NCI-H2081 (cell line): ENCODE data around the gene TMEFF2.

Source experiments
- DNase-seq, 2 experiments: peaks; one replicate each; lab custom pipeline; 2025; lab: John Stamatoyannopoulos, UW

Gene TMEFF2

DNA sequence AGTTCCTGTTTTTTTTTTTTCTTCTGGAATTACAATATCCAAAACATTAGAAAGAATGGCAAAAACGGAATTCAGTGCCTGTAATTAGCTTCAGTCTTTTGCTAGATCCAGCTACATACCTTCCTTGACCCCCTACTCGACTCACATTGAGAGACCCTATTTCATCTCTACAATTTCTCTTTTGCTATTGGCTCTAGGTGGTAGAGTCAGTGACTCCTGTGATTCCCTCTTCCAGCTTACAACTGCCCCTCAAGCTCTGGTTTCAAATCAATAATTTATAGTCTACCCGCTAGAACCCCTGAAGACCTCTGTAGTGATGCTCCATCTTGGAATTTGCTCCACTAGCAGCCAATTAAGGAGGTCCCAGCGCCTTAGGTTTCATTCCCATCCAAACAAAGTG, 125.8 kb downstream of the TMEFF2 start:
- no peak for DNase-seq

DNA sequence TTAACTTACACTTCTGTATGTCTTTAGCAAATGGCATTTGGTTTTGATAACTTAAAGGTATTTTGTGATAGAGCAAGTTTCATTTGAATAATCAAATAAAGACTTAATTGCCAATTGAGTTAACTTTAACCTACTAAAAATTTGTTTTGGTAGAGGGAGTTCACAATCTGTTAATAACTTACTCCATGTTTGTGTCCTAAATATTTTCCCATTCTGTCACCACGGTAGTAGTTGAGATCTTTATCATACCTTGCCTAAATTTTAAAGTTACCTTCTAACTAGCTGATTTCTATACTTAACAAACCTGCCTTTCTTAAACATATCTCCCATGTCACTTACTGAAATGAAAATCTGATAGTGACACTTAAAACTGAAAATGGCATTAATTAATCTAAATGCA, 127.1 kb downstream of the TMEFF2 start:
- DNase-seq: no peak

DNA sequence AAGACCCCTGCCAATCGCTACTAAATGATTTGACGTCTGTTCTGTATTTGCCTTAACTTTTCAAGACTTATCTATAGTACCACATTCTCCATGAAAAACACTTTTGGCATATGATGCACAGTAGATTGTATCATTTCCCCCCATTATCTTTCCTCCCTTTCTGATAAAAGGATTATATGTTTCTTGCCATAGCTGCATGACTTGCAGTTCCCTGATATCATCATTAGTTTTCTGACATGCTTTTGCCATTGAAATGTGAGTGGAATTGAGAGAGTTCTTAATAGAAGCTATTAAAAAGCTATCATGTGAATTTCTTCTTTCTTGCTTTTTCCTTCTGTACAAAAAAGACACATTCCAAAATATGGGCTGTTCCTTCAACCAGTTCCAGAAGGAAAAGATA, 130.3 kb downstream of the TMEFF2 start:
- no peak for DNase-seq

DNA sequence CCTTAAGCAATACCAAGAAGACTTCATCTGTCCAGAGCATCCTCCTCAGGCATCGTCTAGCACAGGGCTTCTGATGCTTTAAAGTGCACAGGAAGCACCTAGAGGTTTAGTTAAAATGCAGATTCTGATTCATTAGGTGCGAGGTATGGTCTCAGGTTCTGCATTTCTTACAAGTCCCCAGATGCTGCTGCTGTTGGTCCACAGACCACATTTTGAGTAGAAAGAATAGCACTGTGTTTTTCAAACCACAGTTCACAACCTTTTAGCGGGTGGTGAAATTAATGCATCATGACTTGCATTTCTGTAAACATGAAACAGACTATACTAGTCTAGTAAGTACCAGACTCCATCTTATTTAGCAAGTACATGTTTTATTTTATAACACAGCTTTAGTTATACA, 134.6 kb downstream of the TMEFF2 start:
- DNase-seq: no peak

DNA sequence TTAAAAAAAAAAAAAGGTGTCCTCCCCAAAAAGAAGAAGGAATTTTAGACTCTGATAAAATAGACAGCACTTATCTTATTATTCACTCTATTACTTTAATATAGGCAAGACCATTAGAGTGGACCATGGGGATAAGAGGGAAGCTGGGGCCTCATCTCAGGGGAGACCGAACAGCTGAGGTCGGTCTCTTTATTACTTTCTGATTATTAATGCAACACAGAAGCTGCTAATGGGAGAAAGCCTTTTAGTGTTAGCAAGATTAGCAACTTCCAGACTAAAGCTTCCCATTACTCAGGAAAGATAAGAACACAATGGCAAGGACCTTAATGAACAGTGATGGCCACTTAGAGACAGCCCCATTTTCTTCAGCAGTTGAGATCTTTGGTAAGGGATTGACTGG, 135.5 kb downstream of the TMEFF2 start:
- no peak for DNase-seq

DNA sequence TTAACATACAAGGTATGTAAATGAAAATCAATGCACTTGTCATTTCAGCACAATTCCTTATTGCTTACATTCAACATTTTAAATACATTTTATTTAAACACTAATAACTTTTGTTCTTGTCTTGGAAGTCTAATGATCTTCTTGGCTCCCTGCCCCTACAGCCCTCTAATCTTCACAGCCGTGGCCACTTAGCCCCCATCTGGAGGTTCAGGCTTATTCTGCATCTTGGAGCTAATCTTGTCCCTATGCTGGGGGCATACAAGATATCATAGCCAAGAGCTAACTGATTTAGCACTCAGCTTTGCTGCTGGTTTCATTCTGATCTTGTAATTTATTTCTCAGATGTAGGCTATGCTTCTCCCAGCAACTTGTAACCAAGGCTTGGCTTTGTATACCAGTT, 140.8 kb downstream of the TMEFF2 start:
- no peak for DNase-seq

DNA sequence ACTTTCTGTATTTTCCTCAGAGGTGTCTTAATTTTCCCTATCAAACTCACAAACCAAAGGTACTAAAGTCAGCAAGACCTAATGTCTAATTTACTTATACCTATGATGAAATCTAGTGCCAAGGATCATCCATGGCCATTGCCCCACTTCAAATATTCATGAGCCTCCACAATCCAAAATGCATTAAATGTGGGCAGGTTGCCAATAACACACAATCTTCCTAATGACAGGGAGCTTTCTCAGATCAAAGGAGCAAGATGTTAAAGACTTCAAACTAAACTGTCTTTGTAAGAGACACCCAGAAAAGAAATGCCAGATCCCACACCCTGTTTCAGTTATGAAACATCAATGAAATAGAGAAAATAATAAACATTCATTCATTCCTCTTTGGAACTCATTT, 143.2 kb downstream of the TMEFF2 start:
- DNase-seq: peak; percentile 6 to 39

DNA sequence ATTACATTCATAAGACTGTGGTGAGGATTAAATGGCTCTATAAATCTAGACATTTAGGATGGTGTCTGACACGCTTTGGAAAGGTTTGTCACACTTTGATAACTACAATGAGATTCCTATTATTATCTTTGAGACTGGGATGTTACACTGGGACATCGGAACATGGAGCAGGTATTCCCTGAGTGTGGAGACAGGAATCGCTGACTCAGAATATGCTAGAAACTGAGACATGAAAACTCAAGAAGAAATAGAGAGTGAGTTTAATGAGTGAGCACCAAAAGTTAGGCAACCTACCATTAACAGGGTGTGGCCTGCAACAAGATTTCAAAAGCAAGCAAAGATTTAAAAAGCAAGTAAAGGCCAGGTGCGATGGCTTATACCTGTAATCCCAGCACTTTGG, 145.4 kb downstream of the TMEFF2 start:
- no peak for DNase-seq

DNA sequence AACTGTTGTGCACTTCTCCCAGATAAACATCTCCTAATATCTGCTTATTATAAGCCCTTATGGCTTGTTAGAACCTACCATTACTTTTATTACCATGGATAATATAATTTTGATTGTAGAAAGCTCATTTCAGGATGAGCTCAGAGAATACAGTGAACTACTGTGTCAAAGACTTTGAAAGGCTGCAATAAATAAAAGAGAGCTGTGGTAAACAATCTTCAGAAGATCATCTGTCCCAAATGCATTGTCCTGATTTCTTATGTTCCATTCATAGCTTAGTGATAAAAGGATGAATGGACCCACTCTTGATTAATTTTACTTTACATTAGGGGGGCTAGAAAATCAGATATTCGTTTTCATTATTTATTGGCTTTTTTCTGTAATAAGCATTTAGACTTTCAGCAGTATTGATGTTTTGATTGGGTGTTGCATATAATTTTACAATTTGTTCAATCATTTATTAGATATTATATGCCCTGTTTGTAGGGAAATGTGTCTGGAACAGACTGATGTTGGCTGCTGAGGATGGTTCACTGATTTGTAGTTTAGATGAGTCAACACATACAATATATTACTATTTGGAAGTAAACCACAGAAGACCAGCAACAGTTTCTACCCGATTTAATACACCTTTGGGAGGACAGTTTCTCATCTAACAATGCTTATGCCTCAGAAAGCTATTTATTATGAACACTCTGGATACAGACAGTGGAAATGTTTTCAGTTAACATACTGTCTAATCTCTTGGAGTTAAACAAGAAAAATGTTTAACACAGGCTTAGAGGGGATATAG, 147.2 kb downstream of the TMEFF2 start:
- DNase-seq: no peak

DNA sequence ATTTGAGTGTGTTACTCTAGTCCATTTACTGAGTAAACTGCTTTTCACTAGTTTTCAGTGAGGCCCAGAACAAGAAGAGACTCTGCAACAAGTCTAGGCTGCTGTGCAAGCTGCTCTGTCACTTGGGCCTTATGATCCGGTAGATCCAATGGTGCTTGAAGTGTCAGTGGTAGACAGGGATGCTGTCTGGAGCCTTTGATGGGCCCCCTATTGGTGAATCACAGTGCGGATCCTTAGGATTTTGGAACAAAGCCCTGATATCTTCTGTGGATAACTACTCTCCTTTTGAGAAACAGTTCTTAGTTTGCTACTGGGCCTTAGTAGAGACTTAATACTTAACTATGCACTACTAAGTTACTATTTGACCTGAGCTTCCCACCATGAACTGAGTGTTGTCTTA, 150.2 kb downstream of the TMEFF2 start:
- no peak for DNase-seq

DNA sequence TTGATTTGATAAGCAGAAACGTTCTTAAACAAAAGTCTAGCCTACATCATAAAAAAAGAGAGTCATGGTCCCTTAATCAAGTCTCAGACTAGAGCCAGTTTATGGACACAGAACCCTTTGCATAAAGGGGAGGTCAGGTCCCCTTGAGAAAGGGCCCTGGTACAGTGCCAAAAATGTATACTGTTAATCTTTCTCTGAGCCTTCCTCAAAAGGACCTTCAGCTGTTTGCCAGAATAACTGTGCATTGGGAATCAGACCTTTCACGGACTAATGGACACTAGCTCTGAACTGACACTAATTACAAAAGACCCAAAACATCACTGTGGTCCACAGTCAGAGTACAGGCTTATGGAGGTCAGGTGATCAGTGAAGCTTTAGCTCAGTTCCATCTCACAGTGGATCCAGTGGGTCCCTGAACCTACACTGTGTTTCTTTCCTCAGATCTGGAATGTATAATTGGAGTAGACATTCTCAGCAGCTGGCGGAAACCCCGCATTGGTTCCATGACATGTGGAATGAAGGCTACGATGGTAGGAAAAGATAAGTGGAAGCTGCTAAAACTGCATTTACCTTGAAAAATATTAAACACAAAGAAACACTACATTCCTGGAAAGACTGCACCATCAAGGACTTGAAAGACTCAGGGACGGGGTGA, 151.4 kb downstream of the TMEFF2 start:
- DNase-seq: no peak

DNA sequence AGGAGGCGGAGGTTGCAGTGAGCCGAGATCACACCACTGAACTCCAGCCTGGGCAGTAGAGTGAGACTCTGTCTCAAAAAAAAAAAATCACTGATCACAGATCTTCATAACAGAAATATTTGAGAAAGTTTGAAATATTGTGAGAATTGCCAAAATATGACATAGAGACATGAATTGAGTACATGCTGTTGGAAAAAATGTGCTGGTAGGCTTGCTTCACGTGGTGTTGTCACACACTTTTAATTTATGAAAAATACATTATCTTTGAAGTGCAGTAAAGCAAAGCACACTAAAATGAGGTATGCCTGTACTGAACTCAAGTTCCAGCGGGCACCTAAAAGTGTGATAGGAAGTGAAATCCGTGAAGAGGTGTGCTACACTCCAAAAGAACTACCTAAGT, 152.6 kb downstream of the TMEFF2 start:
- DNase-seq: no peak

DNA sequence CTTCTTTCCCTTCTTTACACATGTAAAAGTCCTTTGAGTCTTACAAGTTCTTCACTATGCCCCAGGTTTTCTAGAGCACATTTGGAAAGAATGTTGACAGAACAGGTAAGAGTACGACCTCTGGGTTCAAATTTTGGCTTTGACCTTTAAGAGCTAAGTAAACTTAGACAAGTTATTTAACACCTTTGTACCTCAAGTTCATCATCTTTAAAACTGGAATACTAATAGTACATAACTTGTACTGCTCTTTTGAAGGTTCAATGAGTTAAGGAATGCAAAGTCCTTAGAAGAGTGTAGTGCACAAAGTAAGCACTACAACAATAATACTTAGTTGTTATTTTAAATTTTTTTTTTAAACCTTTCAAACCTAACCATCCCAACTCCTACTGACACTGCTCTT, 156.6 kb downstream of the TMEFF2 start:
- DNase-seq: no peak

DNA sequence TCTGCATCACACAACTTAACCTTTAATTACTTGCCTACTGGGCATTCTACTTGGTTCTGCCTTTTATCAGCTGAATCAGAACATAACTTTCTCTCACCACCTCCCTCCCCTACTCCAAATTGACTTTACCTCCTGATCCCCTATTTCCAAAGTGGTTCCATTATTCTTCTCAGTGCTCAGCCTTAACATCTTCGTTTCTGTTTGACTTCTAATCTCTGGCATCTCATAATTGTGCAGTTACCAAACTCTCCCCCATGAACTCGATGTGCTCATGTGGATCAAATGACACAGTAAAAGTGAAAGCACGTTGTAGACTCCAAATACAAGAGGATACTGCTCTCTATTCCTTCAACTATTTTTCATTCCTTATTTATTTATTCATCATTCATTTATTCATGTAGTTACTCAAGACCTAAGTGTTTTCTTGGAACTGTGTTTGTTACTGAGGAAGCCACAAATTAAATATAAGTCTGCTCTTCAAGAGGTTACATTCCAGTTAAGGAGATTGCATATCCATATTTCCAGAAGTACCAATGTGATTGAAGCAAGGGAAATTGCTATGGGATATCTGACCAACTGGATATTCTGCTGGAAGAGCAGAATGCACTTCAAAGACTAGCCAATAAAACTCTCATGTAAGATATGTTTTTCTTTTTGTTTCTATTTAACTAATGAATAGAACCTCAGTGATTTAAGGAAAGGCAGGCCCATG, 158.8 kb downstream of the TMEFF2 start:
- no peak for DNase-seq

DNA sequence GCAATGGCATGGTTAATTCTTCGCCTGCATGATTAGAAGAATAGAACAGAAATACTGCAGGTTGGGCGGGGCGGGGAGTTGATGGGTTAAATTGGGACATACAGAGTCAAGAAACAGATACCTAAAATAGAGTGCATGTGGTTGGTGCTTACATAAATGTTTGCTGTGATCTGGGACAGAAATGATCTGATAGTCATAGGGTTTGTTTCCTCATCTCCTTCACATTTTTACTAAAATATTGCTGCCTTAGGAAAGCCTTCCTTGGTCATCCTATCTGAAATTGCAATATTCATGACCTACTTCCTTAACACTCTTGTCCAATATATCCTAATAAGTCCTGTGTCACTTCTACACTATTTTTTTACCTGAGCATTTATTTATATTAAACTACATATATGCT, 163.9 kb downstream of the TMEFF2 start:
- no peak for DNase-seq

DNA sequence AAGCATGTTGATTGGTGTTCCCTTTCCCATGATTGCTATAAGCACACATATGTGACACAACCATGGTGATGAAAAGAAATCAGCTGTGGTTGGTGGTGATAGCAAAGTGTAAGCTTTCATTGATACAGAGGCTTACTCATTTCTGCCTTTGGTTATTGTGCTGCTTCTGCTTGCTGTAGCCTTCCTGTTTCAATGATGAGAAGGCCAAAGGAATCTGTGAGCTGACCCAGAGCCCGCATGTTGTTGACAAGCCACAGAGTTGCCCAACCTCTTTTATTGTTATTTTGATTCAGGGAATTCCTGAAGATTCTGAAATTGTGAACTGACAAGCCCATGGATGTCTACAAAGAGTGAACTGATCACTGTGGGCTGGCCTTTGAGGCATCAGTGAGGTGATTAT, 164.4 kb downstream of the TMEFF2 start:
- no peak for DNase-seq

DNA sequence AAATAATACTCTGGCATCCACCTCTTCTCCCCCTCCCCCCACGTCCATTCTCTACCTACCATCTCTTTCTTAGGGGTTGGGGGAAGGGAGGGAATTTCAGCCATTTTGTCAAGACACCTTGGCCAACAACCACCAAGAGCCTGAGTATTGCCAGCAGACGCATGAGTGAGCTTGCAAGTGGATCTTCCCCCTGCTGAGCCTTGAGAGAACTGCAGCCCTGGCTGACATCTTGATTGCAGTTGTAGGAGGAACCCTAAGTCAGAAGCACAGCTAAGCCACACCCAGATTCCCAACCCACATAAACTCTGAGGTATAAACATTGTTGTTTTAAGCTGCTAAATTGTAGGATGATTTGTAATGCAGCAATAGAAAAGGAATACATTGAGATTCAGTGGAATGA, 165.6 kb downstream of the TMEFF2 start:
- no peak for DNase-seq

DNA sequence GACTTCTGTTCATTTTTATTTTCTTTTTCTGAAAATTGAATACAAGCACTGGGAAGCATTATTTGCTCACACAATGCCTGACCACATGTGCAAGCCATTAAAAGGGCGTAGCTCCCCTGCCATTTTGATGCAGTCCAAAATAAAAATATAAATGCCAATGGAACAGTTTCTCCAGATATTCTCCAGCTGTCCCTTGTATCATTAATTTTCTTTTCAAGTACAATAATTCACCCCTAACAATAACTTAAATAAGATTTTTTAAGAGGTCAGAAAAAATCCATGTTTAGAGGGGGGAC, 168.0 kb downstream of the TMEFF2 start:
- no peak for DNase-seq

DNA sequence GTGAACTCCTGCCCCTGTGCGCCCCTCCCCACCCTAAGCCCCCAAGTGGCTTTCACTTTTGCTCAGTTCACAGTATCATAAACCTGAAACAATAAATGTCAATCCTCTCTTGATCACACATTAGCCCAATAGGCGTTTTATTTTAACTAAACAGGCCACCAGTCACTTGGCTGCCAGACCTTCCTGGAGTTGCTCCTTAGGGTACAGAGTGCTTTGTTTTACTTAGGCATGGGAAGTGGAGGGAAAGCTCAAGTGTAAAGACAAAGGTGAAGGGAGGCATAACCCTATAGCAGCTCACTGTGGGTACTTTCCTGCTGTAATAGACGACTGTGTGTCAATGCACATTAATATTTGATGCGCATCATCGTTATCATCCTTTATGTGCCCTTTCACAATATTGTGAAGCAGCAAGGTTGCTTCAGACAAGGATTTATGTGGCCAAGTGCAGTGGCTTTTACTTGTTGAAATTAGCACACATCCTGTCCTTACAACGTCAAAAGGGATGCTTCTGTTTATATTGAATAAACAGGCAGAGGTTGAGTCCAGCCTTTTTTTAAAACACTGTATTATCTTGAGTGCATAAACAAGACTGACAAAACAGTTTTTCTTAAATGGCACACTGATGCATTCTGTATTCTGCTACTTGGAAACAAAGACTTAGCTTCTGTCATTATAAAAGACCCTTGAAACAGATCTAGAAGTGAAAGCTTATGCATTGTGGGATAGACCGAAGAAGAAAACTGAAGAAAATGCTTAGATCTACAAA, 168.5 kb downstream of the TMEFF2 start:
- DNase-seq: no peak

DNA sequence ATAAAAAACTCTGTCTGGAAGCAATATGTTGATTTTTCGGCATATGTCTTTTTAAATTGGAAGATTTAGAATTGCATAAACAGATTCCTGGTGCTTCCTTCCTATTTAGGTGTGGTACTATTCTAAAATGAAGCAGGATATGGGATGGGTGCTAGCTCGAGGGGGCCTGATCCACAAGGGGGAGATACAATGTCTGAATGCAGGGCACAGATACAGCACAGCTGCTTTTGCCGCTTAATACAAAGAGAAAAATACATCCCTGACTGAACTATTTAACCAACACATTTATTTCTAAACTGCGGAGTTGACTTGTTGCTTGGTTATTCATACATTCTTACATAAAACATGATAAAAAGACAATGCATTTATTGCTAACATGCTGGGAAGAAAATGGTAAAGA, 169.1 kb downstream of the TMEFF2 start:
- DNase-seq: no peak

DNA sequence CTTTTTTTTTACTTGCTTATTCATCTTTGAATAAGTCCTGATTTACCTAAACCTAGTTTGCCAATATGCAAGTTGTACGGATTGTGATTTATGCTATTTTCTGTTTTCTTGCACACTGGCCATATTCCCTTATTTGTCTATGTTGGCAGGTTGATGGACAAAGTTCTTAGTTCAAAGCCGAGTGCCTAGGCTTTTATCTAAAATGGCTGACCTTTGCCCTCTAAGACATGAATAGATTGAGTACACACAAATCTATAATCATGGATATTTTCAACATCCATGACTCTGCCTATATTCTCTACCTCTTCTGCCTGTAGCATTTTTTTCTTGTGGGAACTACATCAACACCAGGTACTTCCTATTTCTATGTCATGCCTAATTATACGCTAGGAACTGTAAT, 171.7 kb downstream of the TMEFF2 start:
- DNase-seq: no peak

DNA sequence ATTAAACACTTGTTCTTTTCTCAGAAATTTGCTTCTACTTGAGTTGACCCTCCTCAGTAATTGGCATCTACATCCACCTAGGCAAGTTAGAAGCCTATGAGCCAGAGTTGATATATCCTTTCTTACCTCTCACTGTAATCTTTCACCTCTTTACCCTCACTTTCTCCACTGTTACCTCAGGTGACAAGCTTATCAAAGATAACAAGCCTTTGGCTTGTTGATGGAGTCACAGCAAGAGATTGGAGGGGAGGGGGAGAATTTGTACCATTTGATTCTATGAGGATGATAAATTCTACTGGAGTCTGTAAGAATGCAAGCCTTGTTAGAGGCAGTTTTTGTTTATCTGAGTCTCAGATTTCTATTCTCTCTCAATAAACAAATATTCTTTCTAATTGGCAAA, 176.9 kb downstream of the TMEFF2 start:
- no peak for DNase-seq

DNA sequence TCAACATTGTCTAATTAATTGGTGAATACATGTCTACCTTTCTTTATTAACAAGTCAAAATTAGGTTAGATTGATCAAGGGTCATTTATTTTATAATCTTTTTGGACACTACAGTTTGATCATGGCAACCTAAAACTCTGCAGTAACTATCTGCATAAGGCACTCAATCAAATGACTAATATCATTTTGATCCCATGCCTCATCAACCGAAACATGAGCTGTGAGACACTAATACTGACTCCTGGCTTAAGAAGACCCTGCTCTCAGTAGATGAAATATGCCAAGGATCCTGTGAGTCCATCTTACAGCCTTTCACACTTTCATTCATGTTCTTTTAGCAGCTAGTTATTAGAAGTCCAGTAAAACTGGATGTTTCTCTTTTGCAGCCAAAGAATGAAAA, 178.5 kb downstream of the TMEFF2 start:
- DNase-seq: no peak
